HCT116 (cell line): ENCODE results near the gene PDILT.

Source experiments
- EZH2 ChIP-seq: fragments of 200-600 bp; sonication (generic); IDR thresholded peaks from 2 replicates; pipeline ENCODE4 v1.6.1; 2017; ENCODE audit warnings: antibody characterized with exemption, mixed run types
- JUND ChIP-seq: IDR thresholded peaks from 2 replicates; pipeline ENCODE4 v1.6.1; 2012
- POLR2A ChIP-seq: IDR thresholded peaks from 2 replicates; pipeline ENCODE4 v1.7.0; 2011; ENCODE audit warnings: borderline replicate concordance; ENCODE audit not compliant: insufficient read depth, insufficient read length; ENCODE audit errors: extremely low read depth
- POLR2AphosphoS5 ChIP-seq: IDR thresholded peaks from 2 replicates; pipeline ENCODE4 v1.6.1; 2011; ENCODE audit warnings: mild to moderate bottlenecking, low read depth, low read length, moderate library complexity
- YY1 ChIP-seq: IDR thresholded peaks from 2 replicates; pipeline ENCODE4 v1.6.1; 2011; ENCODE audit warnings: low read length, low read depth, moderate library complexity, mild to moderate bottlenecking; ENCODE audit not compliant: insufficient replicate concordance; ENCODE audit errors: extremely low read depth

- TF ChIP-seq YY1 = no peak
- no peak for TF ChIP-seq POLR2AphosphoS5
- TF ChIP-seq EZH2 = no peak
- no peak for TF ChIP-seq POLR2A
- TF ChIP-seq JUND = no peak
Observed at GRCh38 chr16:20320178-20320577, 84.4 kb downstream of the PDILT start.
